RWPE2 (cell line): Measurements from ENCODE around the gene LPCAT1.
A peak's percentile ranks its signal among the peaks of the same experiment; 100 is the strongest.

Experiments
- ATAC-seq: fragments of 200-7000 bp; cut with Tn5 transposase; 3 replicates; pipeline ENCODE4 v1.9.1; 2021; ENCODE audit warnings: low read depth
- DNase-seq: peaks from one replicate; pipeline ENCODE4 v3.0.0-alpha.2; 2020; ENCODE audit warnings: low spot score
- H3K27ac ChIP-seq: fragments of 450-650 bp; 2 replicates; pipeline ENCODE4 v1.5.1; 2017; ENCODE audit warnings: mild to moderate bottlenecking; ENCODE audit not compliant: poor library complexity, severe bottlenecking
- H3K27me3 ChIP-seq: fragments of 250-450 bp; sonication (Bioruptor Pico); 2 replicates; pipeline ENCODE4 v1.5.1; 2021; ENCODE audit warnings: mild to moderate bottlenecking, moderate library complexity; ENCODE audit not compliant: insufficient read depth, poor library complexity, severe bottlenecking
- H3K36me3 ChIP-seq: fragments of 250-450 bp; sonication (Bioruptor Pico); 2 replicates; pipeline ENCODE4 v1.5.1; 2020; ENCODE audit warnings: low read depth, mild to moderate bottlenecking, moderate library complexity
- H3K4me1 ChIP-seq: fragments of 250-450 bp; sonication (Bioruptor Pico); 2 replicates; pipeline ENCODE4 v1.5.1; 2021; ENCODE audit warnings: mild to moderate bottlenecking, moderate library complexity; ENCODE audit not compliant: insufficient read depth, poor library complexity, severe bottlenecking
- H3K4me3 ChIP-seq: fragments of 250-450 bp; sonication (Bioruptor Pico); 2 replicates; pipeline ENCODE4 v1.5.1; 2021; ENCODE audit warnings: mild to moderate bottlenecking, moderate library complexity; ENCODE audit not compliant: severe bottlenecking
- H3K9me3 ChIP-seq: fragments of 250-450 bp; sonication (Bioruptor Pico); 2 replicates; pipeline ENCODE4 v1.5.1; 2021; ENCODE audit warnings: mild to moderate bottlenecking, moderate library complexity; ENCODE audit not compliant: severe bottlenecking
- CTCF ChIP-seq: fragments of 450-650 bp; IDR thresholded peaks from one replicate; pipeline ENCODE4 v1.5.1; 2017; ENCODE audit warnings: mild to moderate bottlenecking, moderate library complexity; ENCODE audit not compliant: poor library complexity, severe bottlenecking

Gene LPCAT1

GRCh38 chr5:1507961-1508658 is 15.7 kb downstream of the LPCAT1 start:
- H3K4me1 ChIP-seq = peaks cover 3% of the 10 kb centered on the region

GRCh38 chr5:1507457-1507856 is 16.3 kb downstream of the LPCAT1 start:
- Histone ChIP-seq H3K9me3 (no peaks in the 10 kb centered on the region), H3K4me3 (no peak overlapping the region), H3K27ac (no peak overlapping the region), H3K36me3 (peaks cover 37% of the 10 kb centered on the region), H3K4me1 (peaks cover 1% of the 10 kb centered on the region), H3K27me3 (no peaks in the 10 kb centered on the region)
- TF ChIP-seq CTCF = no peak
- DNase-seq (peak; percentile 65), ATAC-seq (no peak)

More at GRCh38 chr5:1507961-1508658, 15.7 kb downstream of the LPCAT1 start:
- no peak overlapping the region for H3K4me3 ChIP-seq
- DNase-seq (peak; percentile 53), ATAC-seq (no peak)
- H3K36me3 ChIP-seq = peaks cover 44% of the 10 kb centered on the region
- H3K9me3 ChIP-seq = no peaks in the 10 kb centered on the region
- TF ChIP-seq CTCF = no peak
- H3K27ac ChIP-seq = no peak overlapping the region
- H3K27me3 ChIP-seq = no peaks in the 10 kb centered on the region

- H3K27ac ChIP-seq = no peak overlapping the region
- H3K9me3 ChIP-seq = no peaks in the 10 kb centered on the region
- no peak for TF ChIP-seq CTCF
- H3K36me3 ChIP-seq = peaks cover 32% of the 10 kb centered on the region
- ATAC-seq = no peak
- H3K4me3 ChIP-seq = no peak overlapping the region
- no peaks in the 10 kb centered on the region for H3K27me3 ChIP-seq
- no peak for DNase-seq
- H3K4me1 ChIP-seq = no peaks in the 10 kb centered on the region
Measured at GRCh38 chr5:1507014-1507375, 16.8 kb downstream of the LPCAT1 start.

- no peaks in the 10 kb centered on the region for H3K4me1 ChIP-seq
- H3K27ac ChIP-seq = no peak overlapping the region
- no peaks in the 10 kb centered on the region for H3K9me3 ChIP-seq
- TF ChIP-seq CTCF = no peak
- peaks cover 32% of the 10 kb centered on the region for H3K36me3 ChIP-seq
- no peaks in the 10 kb centered on the region for H3K27me3 ChIP-seq
- no peak overlapping the region for H3K4me3 ChIP-seq
- no peak for ATAC-seq
- DNase-seq = peak; percentile 68
Measured at GRCh38 chr5:1506242-1507013, 17.3 kb downstream of the LPCAT1 start.
